GM23338 (cell line): ENCODE data around the gene EDN1. TPM values are rescaled to one million over a fixed set of nuclear protein-coding genes. Genes with fewer than 3 reads are reported as not detected.

Source experiments
- ATAC-seq: fragments of 200-7000 bp; cut with Tn5 transposase; 3 replicates; pipeline ENCODE4 v1.9.1; 2020
- DNase-seq: peaks from one replicate; pipeline ENCODE4 v3.0.0-alpha.2; 2015; ENCODE audit warnings: low spot score
- H2AFZ ChIP-seq: fragments of 200-600 bp; sonication (generic); 2 replicates; pipeline ENCODE4 v1.8.0; 2016; ENCODE audit warnings: antibody characterized with exemption, mild to moderate bottlenecking, moderate library complexity
- H3F3A ChIP-seq: fragments of 200-600 bp; sonication (generic); replicated peaks from 2 replicates; pipeline ENCODE4 v1.8.0; 2017; ENCODE audit warnings: antibody characterized with exemption, mixed run types, low read depth
- H3K27ac ChIP-seq: fragments of 200-600 bp; sonication (generic); 2 replicates; pipeline ENCODE4 v1.6.1; 2016; ENCODE audit warnings: low read depth
- H3K27me3 ChIP-seq: fragments of 200-600 bp; sonication (generic); 2 replicates; pipeline ENCODE4 v1.8.0; 2016; ENCODE audit warnings: mild to moderate bottlenecking, mixed run types, moderate library complexity; ENCODE audit not compliant: insufficient read depth
- H3K36me3 ChIP-seq: fragments of 200-600 bp; sonication (generic); 2 replicates; pipeline ENCODE4 v1.8.0; 2016; ENCODE audit warnings: mild to moderate bottlenecking; ENCODE audit not compliant: insufficient read depth
- H3K4me1 ChIP-seq: fragments of 200-600 bp; sonication (generic); 2 replicates; pipeline ENCODE4 v1.8.0; 2016; ENCODE audit warnings: mild to moderate bottlenecking, moderate library complexity; ENCODE audit not compliant: insufficient read depth
- H3K4me2 ChIP-seq: fragments of 200-600 bp; sonication (generic); 2 replicates; pipeline ENCODE4 v1.7.1; 2017; ENCODE audit warnings: mixed run types
- H3K4me3 ChIP-seq: fragments of 200-600 bp; sonication (generic); 2 replicates; pipeline ENCODE4 v1.6.1; 2016; ENCODE audit warnings: mixed run types
- H3K79me2 ChIP-seq: fragments of 200-600 bp; sonication (generic); replicated peaks from 2 replicates; pipeline ENCODE4 v1.8.0; 2017; ENCODE audit warnings: mild to moderate bottlenecking; ENCODE audit not compliant: insufficient read depth
- H3K9me2 ChIP-seq: fragments of 200-600 bp; sonication (generic); 2 replicates; pipeline ENCODE4 v1.8.0; 2017; ENCODE audit not compliant: insufficient read depth
- H4K20me1 ChIP-seq: fragments of 200-600 bp; sonication (generic); replicated peaks from 2 replicates; pipeline ENCODE4 v1.8.0; 2017; ENCODE audit warnings: mild to moderate bottlenecking; ENCODE audit not compliant: insufficient read depth
- H3K27ac Mint-ChIP-seq: 2 replicates; pipeline ENCODE4 v1.8.0; 2020; ENCODE audit warnings: inconsistent platforms, mild to moderate bottlenecking, moderate library complexity, mixed read lengths
- H3K27me3 Mint-ChIP-seq: 3 replicates; pipeline ENCODE4 v1.8.0; 2022; ENCODE audit warnings: low read depth, mild to moderate bottlenecking, moderate library complexity, mixed read lengths, inconsistent platforms; ENCODE audit not compliant: insufficient read depth, poor library complexity
- H3K36me3 Mint-ChIP-seq: 3 replicates; pipeline ENCODE4 v1.8.0; 2021; ENCODE audit warnings: low read depth, mild to moderate bottlenecking, inconsistent platforms, moderate library complexity, mixed read lengths
- H3K4me1 Mint-ChIP-seq: 3 replicates; pipeline ENCODE4 v1.8.0; 2020; ENCODE audit warnings: mild to moderate bottlenecking, inconsistent platforms, mixed read lengths
- H3K4me3 Mint-ChIP-seq: 3 replicates; pipeline ENCODE4 v1.8.0; 2021; ENCODE audit warnings: moderate library complexity, mild to moderate bottlenecking, inconsistent platforms, mixed read lengths
- H3K9me3 Mint-ChIP-seq: 3 replicates; pipeline ENCODE4 v1.8.0; 2020; ENCODE audit warnings: moderate library complexity, mild to moderate bottlenecking, inconsistent platforms, mixed read lengths
- CTCF ChIP-seq, 2 experiments: fragments of 200-600 bp in 1 of 2; sonication (generic) in 1 of 2; conservative IDR thresholded peaks; 2 replicates each; pipeline versions ENCODE4 v1.5.1 to v1.6.1; 2016 to 2017; ENCODE audit warnings: antibody characterized with exemption in 2 of 2, low read depth in 2 of 2, mild to moderate bottlenecking in 2 of 2, moderate library complexity in 1 of 2
- ETS1 ChIP-seq: IDR thresholded peaks from 2 replicates; pipeline ENCODE4 v1.6.1; 2016; ENCODE audit warnings: antibody characterized with exemption
- EZH2phosphoT487 ChIP-seq: fragments of 200-600 bp; sonication (generic); IDR thresholded peaks from one replicate; pipeline ENCODE4 v1.8.1; 2018; ENCODE audit warnings: antibody characterized with exemption; ENCODE audit not compliant: unreplicated experiment
- JUNB ChIP-seq: IDR thresholded peaks from one replicate; pipeline ENCODE4 v1.6.1; 2016; ENCODE audit warnings: antibody characterized with exemption; ENCODE audit not compliant: unreplicated experiment
- NANOG ChIP-seq: IDR thresholded peaks from 2 replicates; pipeline ENCODE4 v1.6.1; 2016; ENCODE audit warnings: antibody characterized with exemption, borderline replicate concordance
- STAT1 ChIP-seq: IDR thresholded peaks from one replicate; pipeline ENCODE4 v1.6.1; 2016; ENCODE audit warnings: antibody characterized with exemption; ENCODE audit not compliant: unreplicated experiment
- ZNF331 ChIP-seq: fragments of 250-450 bp; sonication (Bioruptor Pico); IDR thresholded peaks from 2 replicates; pipeline ENCODE4 v1.5.0; 2020; ENCODE audit warnings: low read depth, mild to moderate bottlenecking, moderate library complexity
- polyA plus RNA-seq: library from polyadenylated mRNA; unstranded; fragments of >200 nt; fragmentation: Nextera tagmentation; extraction: Ambion mirVana; gene quantifications from 2 replicates; pipeline ENCODE4 v1.2.1, GENCODE V29; 2016
- total RNA-seq: library from RNA; depleted of rRNA; stranded (reverse); fragments of >200 nt; shearing (Covaris generic); gene quantifications from 2 replicates; pipeline ENCODE4 v1.2.3, GENCODE V29; 2014
- TF ChIP-seq, protein P1 (sequence below): fragments of 250-450 bp; sonication (Bioruptor Pico); IDR thresholded peaks from 2 replicates; pipeline ENCODE4 v1.5.0; 2020; ENCODE audit warnings: mild to moderate bottlenecking, moderate library complexity

EDN1 gene
- total and polyA plus RNA-seq, 2 experiments from 2014 or later = 0.80 to 1.2 TPM

DNA sequence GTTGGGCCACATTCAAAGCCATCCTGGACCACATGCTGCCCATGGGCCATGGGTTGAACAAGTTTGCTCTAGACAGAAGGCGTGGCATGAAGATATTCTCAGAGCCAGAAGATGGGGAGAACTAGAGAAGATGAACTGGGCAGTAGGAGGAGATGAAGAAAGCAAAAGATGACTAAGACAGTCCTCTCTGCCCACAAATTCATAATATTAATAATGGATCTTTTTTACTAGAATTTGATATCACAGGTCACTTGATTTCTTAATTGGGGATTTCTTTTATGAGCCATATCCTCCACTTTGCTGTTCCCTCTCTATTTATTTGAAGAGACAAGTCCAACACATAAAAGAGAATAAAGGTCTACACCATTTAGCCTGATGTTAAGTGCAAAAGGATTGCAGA is 25.5 kb upstream of the EDN1 start:
- H3K9me3 Mint-ChIP-seq = no peaks in the 10 kb centered on the region
- H2AFZ ChIP-seq = no peak overlapping the region
- no peaks in the 10 kb centered on the region for H3K36me3 Mint-ChIP-seq
- no peak for ATAC-seq
- H3K27me3 ChIP-seq = no peaks in the 10 kb centered on the region
- H3K79me2 ChIP-seq = no peaks in the 10 kb centered on the region
- no peaks in the 10 kb centered on the region; the same call in 1 of the 2 replicates for H3K9me2 ChIP-seq
- H4K20me1 ChIP-seq = no peaks in the 10 kb centered on the region
- TF ChIP-seq ETS1 = no peak
- TF ChIP-seq EZH2phosphoT487 = no peak
- TF ChIP-seq, protein P1, sequence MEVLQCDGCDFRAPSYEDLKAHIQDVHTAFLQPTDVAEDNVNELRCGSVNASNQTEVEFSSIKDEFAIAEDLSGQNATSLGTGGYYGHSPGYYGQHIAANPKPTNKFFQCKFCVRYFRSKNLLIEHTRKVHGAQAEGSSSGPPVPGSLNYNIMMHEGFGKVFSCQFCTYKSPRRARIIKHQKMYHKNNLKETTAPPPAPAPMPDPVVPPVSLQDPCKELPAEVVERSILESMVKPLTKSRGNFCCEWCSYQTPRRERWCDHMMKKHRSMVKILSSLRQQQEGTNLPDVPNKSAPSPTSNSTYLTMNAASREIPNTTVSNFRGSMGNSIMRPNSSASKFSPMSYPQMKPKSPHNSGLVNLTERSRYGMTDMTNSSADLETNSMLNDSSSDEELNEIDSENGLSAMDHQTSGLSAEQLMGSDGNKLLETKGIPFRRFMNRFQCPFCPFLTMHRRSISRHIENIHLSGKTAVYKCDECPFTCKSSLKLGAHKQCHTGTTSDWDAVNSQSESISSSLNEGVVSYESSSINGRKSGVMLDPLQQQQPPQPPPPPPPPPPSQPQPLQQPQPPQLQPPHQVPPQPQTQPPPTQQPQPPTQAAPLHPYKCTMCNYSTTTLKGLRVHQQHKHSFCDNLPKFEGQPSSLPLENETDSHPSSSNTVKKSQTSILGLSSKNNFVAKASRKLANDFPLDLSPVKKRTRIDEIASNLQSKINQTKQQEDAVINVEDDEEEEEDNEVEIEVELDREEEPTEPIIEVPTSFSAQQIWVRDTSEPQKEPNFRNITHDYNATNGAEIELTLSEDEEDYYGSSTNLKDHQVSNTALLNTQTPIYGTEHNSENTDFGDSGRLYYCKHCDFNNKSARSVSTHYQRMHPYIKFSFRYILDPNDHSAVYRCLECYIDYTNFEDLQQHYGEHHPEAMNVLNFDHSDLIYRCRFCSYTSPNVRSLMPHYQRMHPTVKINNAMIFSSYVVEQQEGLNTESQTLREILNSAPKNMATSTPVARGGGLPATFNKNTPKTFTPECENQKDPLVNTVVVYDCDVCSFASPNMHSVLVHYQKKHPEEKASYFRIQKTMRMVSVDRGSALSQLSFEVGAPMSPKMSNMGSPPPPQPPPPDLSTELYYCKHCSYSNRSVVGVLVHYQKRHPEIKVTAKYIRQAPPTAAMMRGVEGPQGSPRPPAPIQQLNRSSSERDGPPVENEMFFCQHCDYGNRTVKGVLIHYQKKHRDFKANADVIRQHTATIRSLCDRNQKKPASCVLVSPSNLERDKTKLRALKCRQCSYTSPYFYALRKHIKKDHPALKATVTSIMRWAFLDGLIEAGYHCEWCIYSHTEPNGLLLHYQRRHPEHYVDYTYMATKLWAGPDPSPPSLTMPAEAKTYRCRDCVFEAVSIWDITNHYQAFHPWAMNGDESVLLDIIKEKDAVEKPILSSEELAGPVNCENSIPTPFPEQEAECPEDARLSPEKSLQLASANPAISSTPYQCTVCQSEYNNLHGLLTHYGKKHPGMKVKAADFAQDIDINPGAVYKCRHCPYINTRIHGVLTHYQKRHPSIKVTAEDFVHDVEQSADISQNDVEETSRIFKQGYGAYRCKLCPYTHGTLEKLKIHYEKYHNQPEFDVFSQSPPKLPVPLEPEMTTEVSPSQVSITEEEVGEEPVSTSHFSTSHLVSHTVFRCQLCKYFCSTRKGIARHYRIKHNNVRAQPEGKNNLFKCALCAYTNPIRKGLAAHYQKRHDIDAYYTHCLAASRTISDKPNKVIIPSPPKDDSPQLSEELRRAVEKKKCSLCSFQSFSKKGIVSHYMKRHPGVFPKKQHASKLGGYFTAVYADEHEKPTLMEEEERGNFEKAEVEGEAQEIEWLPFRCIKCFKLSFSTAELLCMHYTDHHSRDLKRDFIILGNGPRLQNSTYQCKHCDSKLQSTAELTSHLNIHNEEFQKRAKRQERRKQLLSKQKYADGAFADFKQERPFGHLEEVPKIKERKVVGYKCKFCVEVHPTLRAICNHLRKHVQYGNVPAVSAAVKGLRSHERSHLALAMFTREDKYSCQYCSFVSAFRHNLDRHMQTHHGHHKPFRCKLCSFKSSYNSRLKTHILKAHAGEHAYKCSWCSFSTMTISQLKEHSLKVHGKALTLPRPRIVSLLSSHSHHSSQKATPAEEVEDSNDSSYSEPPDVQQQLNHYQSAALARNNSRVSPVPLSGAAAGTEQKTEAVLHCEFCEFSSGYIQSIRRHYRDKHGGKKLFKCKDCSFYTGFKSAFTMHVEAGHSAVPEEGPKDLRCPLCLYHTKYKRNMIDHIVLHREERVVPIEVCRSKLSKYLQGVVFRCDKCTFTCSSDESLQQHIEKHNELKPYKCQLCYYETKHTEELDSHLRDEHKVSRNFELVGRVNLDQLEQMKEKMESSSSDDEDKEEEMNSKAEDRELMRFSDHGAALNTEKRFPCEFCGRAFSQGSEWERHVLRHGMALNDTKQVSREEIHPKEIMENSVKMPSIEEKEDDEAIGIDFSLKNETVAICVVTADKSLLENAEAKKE (CRISPR knock-in tag) = no peak
- no peak for TF ChIP-seq STAT1
- no peak for TF ChIP-seq JUNB
- TF ChIP-seq ZNF331 (CRISPR knock-in tag) = no peak
- no peak for TF ChIP-seq NANOG
- no peak for TF ChIP-seq CTCF (conservative IDR thresholded peaks at IDR 0.05; ENCODE audit: low read depth in 2 of 2)
- no peak overlapping the region for H3K27ac ChIP-seq
- H3K4me2 ChIP-seq = no peak overlapping the region
- no peaks in the 10 kb centered on the region for H3K36me3 ChIP-seq
- H3F3A ChIP-seq = no peaks in the 10 kb centered on the region
- no peak overlapping the region for H3K27ac Mint-ChIP-seq
- DNase-seq = no peak
- H3K4me1 Mint-ChIP-seq = peaks cover 6% of the 10 kb centered on the region; the same call in 1 of the 3 replicates
- no peak overlapping the region for H3K4me3 Mint-ChIP-seq
- H3K4me3 ChIP-seq = no peak overlapping the region
- no peaks in the 10 kb centered on the region for H3K4me1 ChIP-seq
- H3K27me3 Mint-ChIP-seq = no peaks in the 10 kb centered on the region
